Measurements from ENCODE around the gene PDE10A.

DNA sequence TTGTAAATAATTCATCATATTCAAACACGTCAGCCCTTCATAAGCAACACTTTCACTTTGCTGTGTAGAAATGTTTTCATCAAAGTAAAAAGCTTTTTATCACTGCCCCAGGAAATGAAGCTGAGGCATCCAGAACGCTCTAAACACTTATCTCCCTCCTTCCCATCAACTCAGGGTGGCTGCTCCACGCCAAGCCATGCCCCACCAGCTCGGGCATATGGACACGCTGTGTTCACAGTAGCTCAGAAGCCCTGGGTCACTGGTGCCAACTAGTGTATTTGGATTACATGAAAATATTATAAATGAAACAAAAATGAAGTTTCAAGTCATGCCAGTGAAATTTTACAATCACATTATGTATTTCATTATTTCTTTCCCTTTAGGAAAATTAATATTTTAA is 10.3 kb downstream of the PDE10A start:
- TF ChIP-seq, protein P1, sequence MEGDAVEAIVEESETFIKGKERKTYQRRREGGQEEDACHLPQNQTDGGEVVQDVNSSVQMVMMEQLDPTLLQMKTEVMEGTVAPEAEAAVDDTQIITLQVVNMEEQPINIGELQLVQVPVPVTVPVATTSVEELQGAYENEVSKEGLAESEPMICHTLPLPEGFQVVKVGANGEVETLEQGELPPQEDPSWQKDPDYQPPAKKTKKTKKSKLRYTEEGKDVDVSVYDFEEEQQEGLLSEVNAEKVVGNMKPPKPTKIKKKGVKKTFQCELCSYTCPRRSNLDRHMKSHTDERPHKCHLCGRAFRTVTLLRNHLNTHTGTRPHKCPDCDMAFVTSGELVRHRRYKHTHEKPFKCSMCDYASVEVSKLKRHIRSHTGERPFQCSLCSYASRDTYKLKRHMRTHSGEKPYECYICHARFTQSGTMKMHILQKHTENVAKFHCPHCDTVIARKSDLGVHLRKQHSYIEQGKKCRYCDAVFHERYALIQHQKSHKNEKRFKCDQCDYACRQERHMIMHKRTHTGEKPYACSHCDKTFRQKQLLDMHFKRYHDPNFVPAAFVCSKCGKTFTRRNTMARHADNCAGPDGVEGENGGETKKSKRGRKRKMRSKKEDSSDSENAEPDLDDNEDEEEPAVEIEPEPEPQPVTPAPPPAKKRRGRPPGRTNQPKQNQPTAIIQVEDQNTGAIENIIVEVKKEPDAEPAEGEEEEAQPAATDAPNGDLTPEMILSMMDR (IDR thresholded peaks at IDR 0.05), result no peak
- TF ChIP-seq POLR2A (IDR thresholded peaks at IDR 0.05), result no peak
- no peak for TF ChIP-seq EP300 (IDR thresholded peaks at IDR 0.05)

Measured in ovary (tissue), 3 donors.